Liver (tissue), 9 donors: ENCODE measurements around the gene ANKRD13A. TPM values are rescaled to one million over a fixed set of nuclear protein-coding genes. Genes with fewer than 3 reads are reported as not detected.

Experiments
- DNase-seq: peaks from one replicate; pipeline ENCODE4 v3.0.0-alpha.2; 2017; ENCODE audit warnings: low spot score
- H3K27ac ChIP-seq, 2 donors: one replicate each; pipeline ENCODE4 v1.7.0; 2013; ENCODE audit warnings: inconsistent platforms in 2 of 2, low read length in 2 of 2, control low read depth in 1 of 2, low read depth in 1 of 2, mild to moderate bottlenecking in 1 of 2
- H3K27me3 ChIP-seq, 4 donors: one replicate each; pipeline versions ENCODE4 v1.6.1 to v1.7.0; 2013; ENCODE audit warnings: low read length in 3 of 4, inconsistent platforms in 1 of 4, mild to moderate bottlenecking in 1 of 4, moderate library complexity in 1 of 4; ENCODE audit not compliant: control insufficient read depth in 4 of 4, insufficient read depth in 4 of 4
- H3K36me3 ChIP-seq, 4 donors: one replicate each; pipeline versions ENCODE4 v1.6.1 to v1.7.0; 2013; ENCODE audit warnings: low read length in 3 of 4, mild to moderate bottlenecking in 3 of 4, low read depth in 1 of 4, moderate library complexity in 1 of 4; ENCODE audit not compliant: control insufficient read depth in 4 of 4, insufficient read depth in 3 of 4
- H3K4me1 ChIP-seq, 4 donors: one replicate each; pipeline versions ENCODE4 v1.6.1 to v1.7.0; 2013; ENCODE audit warnings: low read length in 3 of 4, mild to moderate bottlenecking in 3 of 4, moderate library complexity in 1 of 4; ENCODE audit not compliant: control insufficient read depth in 4 of 4, insufficient read depth in 4 of 4
- H3K4me3 ChIP-seq, 3 donors: one replicate each; pipeline versions ENCODE4 v1.6.1 to v1.7.0; 2013; ENCODE audit warnings: low read length in 3 of 3, control low read depth in 1 of 3, low read depth in 1 of 3, mild to moderate bottlenecking in 1 of 3
- H3K9ac ChIP-seq, 2 donors: one replicate each; pipeline ENCODE4 v1.7.0; 2013; ENCODE audit warnings: low read length in 2 of 2, mild to moderate bottlenecking in 2 of 2, moderate library complexity in 2 of 2, control low read depth in 1 of 2, low read depth in 1 of 2
- H3K9me3 ChIP-seq, 4 donors: one replicate each; pipeline versions ENCODE4 v1.6.1 to v1.7.0; 2013; ENCODE audit warnings: low read length in 3 of 4; ENCODE audit not compliant: control insufficient read depth in 4 of 4
- ATF3 ChIP-seq: IDR thresholded peaks from 2 replicates; pipeline ENCODE4 v1.6.1; 2016; ENCODE audit warnings: antibody characterized with exemption
- FOXA1 ChIP-seq: IDR thresholded peaks from 2 replicates; pipeline ENCODE4 v1.6.1; 2016; ENCODE audit warnings: antibody characterized with exemption
- FOXA2 ChIP-seq: IDR thresholded peaks from 2 replicates; pipeline ENCODE4 v1.6.1; 2016; ENCODE audit warnings: antibody characterized with exemption
- GABPA ChIP-seq, 2 donors: IDR thresholded peaks in 1 of 2; conservative IDR thresholded peaks in 1 of 2; 2 replicates each; pipeline ENCODE4 v1.6.1; 2016; ENCODE audit warnings: antibody characterized with exemption in 2 of 2, mild to moderate bottlenecking in 1 of 2, moderate library complexity in 1 of 2
- HNF4A ChIP-seq, 2 donors: conservative IDR thresholded peaks; 2 replicates each; pipeline ENCODE4 v1.6.1; 2016; ENCODE audit warnings: antibody characterized with exemption in 2 of 2, mild to moderate bottlenecking in 2 of 2
- HNF4G ChIP-seq: IDR thresholded peaks from 2 replicates; pipeline ENCODE4 v1.6.1; 2016; ENCODE audit warnings: antibody characterized with exemption
- MAX ChIP-seq: IDR thresholded peaks from 2 replicates; pipeline ENCODE4 v1.6.1; 2016; ENCODE audit warnings: antibody characterized with exemption
- NR2F2 ChIP-seq: IDR thresholded peaks from 2 replicates; pipeline ENCODE4 v1.6.1; 2016; ENCODE audit warnings: antibody characterized with exemption
- RAD21 ChIP-seq, 2 donors: IDR thresholded peaks; 2 replicates each; pipeline ENCODE4 v1.6.1; 2016; ENCODE audit warnings: antibody characterized with exemption in 2 of 2, mild to moderate bottlenecking in 2 of 2
- REST ChIP-seq: IDR thresholded peaks from 2 replicates; pipeline ENCODE4 v1.6.1; 2016; ENCODE audit warnings: antibody characterized with exemption, mild to moderate bottlenecking
- RXRA ChIP-seq, 2 donors: IDR thresholded peaks; 2 replicates each; pipeline ENCODE4 v1.6.1; 2017 to 2018; ENCODE audit warnings: antibody characterized with exemption in 2 of 2, mild to moderate bottlenecking in 1 of 2
- SP1 ChIP-seq: IDR thresholded peaks from 2 replicates; pipeline ENCODE4 v1.6.1; 2018; ENCODE audit warnings: antibody characterized with exemption, mild to moderate bottlenecking
- TAF1 ChIP-seq: conservative IDR thresholded peaks from 2 replicates; pipeline ENCODE4 v1.6.1; 2016; ENCODE audit warnings: antibody characterized with exemption, mild to moderate bottlenecking
- YY1 ChIP-seq: IDR thresholded peaks from 2 replicates; pipeline ENCODE4 v1.6.1; 2016; ENCODE audit warnings: antibody characterized with exemption, mild to moderate bottlenecking
- ZBTB33 ChIP-seq: IDR thresholded peaks from 2 replicates; pipeline ENCODE4 v1.6.1; 2016; ENCODE audit warnings: antibody characterized with exemption
- WGBS: extraction: QIAGEN DNeasy Blood & Tissue Kit; methylation state at CpG from one replicate; pipeline ENCODE4 v1.1.7; 2013; 5-methylcytosine and 5-hydroxymethylcytosine counted together
- polyA plus RNA-seq, 2 donors: library from polyadenylated mRNA; stranded (reverse) in 1 of 2; unstranded in 1 of 2; fragments of 200-250 nt in 1 of 2; fragments of >200 nt in 1 of 2; fragmentation: Nextera tagmentation in 1 of 2; extraction: Ambion mirVana in 1 of 2; gene quantifications; one replicate each; pipeline versions ENCODE4 v1.2.1 to v1.2.3, GENCODE V29; 2013 to 2015
- total RNA-seq, 2 donors: library from RNA; depleted of rRNA; stranded (reverse); fragments of >200 nt; gene quantifications; one replicate each; pipeline ENCODE4 v1.2.3, GENCODE V29; 2014
- donor health status: healthy.
- donor health status: healthy.
- donor health status: healthy.
- donor health status: healthy.
- donor health status: healthy.

ANKRD13A gene
- total and polyA plus RNA-seq, 4 donors, result 7.0 to 40.5 (median 18.8) TPM

GRCh38 chr12:109967383-109968031, 31.7 kb upstream of the ANKRD13A start:
- Histone ChIP-seq H3K27me3 (no peaks in the 10 kb centered on the region), H3K27ac (peak overlapping the region; percentile 90 to 91), H3K4me1 (peaks cover 0 to 9% (median 4%) of the 10 kb centered on the region in 4 donors), H3K9me3 (no peaks in the 10 kb centered on the region), H3K4me3 (peak overlapping the region in 2 of 3 donors; percentile 33 to 46), H3K9ac (peak overlapping the region; percentile 58 to 70), H3K36me3 (peaks cover 8 to 27% (median 22%) of the 10 kb centered on the region in 4 donors)
- TF ChIP-seq HNF4G (peak; percentile 14), YY1 (peak; percentile 38), HNF4A (conservative IDR thresholded peaks at IDR 0.05) (peak; percentile 64 to 77), ATF3 (no peak), ZBTB33 (peak; percentile 16), MAX (no peak), RXRA (IDR thresholded peaks at IDR 0.05) (peak; percentile 58 to 81), RAD21 (IDR thresholded peaks at IDR 0.05) (peak; percentile 13 to 26), TAF1 (no peak), SP1 (peak; percentile 78), REST (peak; percentile 33)
- WGBS, result 46% methylated on average over 8 of the region's 8 CpGs
- no peak for DNase-seq

- Histone ChIP-seq H3K9ac (peak overlapping the region; percentile 58 to 70), H3K36me3 (peaks cover 8 to 25% (median 21%) of the 10 kb centered on the region in 4 donors), H3K4me1 (peaks cover 0 to 9% (median 4%) of the 10 kb centered on the region in 4 donors), H3K27me3 (no peaks in the 10 kb centered on the region), H3K4me3 (peak overlapping the region in 1 of 3 donors; percentile 46), H3K9me3 (no peaks in the 10 kb centered on the region), H3K27ac (peak overlapping the region; percentile 90 to 91)
- no peak for DNase-seq
- WGBS, result 48% methylated on average over 2 of the region's 2 CpGs
- TF ChIP-seq GABPA (IDR thresholded peaks at IDR 0.05 in 1 of 2, conservative IDR thresholded peaks at IDR 0.05 in 1 of 2), result no peak
- no peak for TF ChIP-seq REST
- TF ChIP-seq FOXA2, result no peak
- no peak for TF ChIP-seq FOXA1
- no peak for TF ChIP-seq MAX
- no peak for TF ChIP-seq RAD21 (IDR thresholded peaks at IDR 0.05)
- TF ChIP-seq HNF4G, result no peak
- no peak for TF ChIP-seq HNF4A (conservative IDR thresholded peaks at IDR 0.05)
- TF ChIP-seq SP1, result no peak
- TF ChIP-seq NR2F2, result no peak
- TF ChIP-seq TAF1, result no peak
Observed at GRCh38 chr12:109968032-109968420, 31.2 kb upstream of the ANKRD13A start.
